Measurements from ENCODE around the gene PTGES. TPM values are rescaled to one million over a fixed set of nuclear protein-coding genes. Genes with fewer than 3 reads are reported as not detected.
"Not testable (repeated sequence)": the region's sequence is repeated elsewhere in the genome, so short reads cannot be mapped to it uniquely, and the experiment has no call there.

The PTGES gene
- total RNA-seq, 2 experiments from 2014 or later: 0.20 to 0.21 TPM

DNA sequence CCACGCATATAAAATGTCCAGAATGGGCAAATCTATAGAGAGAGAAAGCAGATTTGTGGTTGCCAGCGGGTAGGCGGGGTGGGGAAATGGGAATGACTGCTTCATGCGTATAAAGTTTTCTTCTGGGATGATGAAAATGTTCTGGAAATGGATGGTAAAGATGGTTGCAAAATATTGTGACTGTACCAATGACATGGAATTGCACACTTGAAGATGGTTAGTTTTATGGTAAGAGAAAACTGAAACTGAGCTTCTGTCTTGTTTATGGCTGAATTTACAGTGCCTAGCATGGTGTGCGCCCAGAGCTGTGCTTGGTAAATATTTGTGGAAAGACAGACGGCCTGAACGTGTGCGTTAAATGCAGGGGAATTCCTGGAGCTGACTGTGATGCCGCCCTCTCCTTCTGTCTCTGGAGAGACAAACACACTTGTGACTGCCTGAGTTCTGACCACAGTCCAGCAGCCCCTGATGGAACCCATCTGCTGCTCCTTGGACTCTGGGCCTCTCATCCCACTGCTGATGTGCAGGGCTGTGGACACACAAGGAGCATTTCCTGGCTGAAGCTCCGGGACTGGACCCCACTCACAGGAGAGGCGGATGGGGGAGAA, 8.6 kb upstream of the PTGES start:
- peaks cover 9% of the 10 kb centered on the region for H3K4me1 Mint-ChIP-seq
- no peaks in the 10 kb centered on the region for H3K36me3 Mint-ChIP-seq
- H3K27me3 Mint-ChIP-seq: peaks cover 3% of the 10 kb centered on the region
- H3K27ac Mint-ChIP-seq: no peak overlapping the region
- DNase-seq: no peak
- H3K4me3 Mint-ChIP-seq: no peak overlapping the region
- H3K9me3 Mint-ChIP-seq: no peaks in the 10 kb centered on the region

DNA sequence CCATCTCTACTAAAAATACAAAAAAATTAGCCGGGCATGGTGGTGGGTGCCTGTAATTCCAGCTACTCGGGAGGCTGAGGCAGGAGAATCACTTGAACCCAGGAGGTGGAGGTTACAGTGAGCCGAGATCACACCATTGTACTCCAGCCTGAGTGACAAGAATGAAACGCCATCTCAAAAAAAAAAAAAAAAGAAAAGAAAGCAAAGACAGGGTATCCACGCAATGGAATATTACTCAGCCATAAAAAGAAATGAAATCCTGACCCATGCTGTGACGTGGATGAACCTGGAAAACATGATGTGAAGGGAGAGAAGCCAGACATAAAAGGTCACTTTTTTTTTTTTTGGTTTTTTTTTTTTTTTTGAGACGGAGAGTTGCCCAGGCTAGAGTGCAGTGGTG, 7.9 kb upstream of the PTGES start:
- not testable (repeated sequence) for H3K36me3 Mint-ChIP-seq, H3K27me3 Mint-ChIP-seq, H3K27ac Mint-ChIP-seq, H3K4me1 Mint-ChIP-seq, H3K9me3 Mint-ChIP-seq, H3K4me3 Mint-ChIP-seq, DNase-seq

DNA sequence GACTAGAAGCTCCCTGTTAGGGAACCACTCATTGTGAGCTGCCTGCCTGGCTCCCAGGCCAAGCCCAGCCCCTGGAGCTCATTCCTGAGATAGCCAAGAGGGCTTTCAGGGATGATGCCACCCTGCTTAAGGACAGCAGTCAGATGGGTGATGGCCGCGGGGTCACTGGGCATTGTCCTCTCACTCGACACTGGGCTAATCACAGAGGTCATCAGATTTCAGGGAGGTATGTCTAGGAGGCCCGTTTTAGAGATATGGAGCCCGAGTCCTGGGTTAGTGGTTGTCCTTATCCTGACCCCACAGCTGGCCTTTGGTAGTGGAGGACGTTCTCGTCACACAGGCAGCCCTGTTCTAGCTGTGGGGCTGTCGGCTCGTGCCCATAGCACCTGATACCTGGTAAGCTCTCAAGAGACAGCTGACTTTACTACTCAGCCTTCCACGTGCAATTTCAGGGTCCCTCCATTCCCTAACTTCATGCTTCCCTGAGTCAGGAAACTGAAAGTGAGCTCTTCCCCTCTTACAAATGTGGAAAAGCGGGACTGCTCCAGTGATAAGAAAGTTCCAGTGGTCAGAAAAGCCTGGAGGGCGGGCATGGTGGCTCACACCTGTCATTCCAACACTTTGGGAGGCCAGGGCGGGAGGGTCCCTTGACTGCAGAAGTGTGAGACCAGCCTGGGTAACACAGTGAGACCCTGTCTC, 7.1 kb upstream of the PTGES start:
- H3K4me3 Mint-ChIP-seq: no peak overlapping the region
- peaks cover 9% of the 10 kb centered on the region for H3K4me1 Mint-ChIP-seq
- peaks cover 3% of the 10 kb centered on the region for H3K27me3 Mint-ChIP-seq
- no peaks in the 10 kb centered on the region for H3K9me3 Mint-ChIP-seq
- no peak overlapping the region for H3K27ac Mint-ChIP-seq
- no peak for DNase-seq
- H3K36me3 Mint-ChIP-seq: no peaks in the 10 kb centered on the region

DNA sequence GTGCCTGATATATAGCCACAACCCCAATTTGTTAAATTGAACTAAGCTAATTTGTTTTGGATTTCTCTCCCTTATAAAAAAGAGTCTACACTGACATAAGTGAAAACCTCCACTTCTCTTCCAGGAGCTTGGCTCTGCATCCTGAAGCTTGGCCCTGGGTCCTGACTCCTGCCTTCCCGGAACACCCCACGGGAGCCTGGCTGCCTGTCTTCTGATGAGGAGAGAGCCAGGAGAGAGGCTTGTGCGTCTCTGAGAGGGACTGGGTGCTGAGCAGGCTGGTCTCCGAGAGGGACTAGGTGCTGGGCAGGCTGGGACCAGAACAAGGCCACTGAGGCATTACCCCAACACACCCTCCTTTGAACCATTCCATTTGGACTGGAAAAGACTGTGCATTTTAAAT, 6.5 kb upstream of the PTGES start:
- Mint-ChIP-seq H3K27me3 (peaks cover 3% of the 10 kb centered on the region), H3K27ac (no peak overlapping the region), H3K4me3 (no peak overlapping the region), H3K9me3 (no peaks in the 10 kb centered on the region), H3K4me1 (peaks cover 9% of the 10 kb centered on the region), H3K36me3 (no peaks in the 10 kb centered on the region)
- DNase-seq: no peak

DNA sequence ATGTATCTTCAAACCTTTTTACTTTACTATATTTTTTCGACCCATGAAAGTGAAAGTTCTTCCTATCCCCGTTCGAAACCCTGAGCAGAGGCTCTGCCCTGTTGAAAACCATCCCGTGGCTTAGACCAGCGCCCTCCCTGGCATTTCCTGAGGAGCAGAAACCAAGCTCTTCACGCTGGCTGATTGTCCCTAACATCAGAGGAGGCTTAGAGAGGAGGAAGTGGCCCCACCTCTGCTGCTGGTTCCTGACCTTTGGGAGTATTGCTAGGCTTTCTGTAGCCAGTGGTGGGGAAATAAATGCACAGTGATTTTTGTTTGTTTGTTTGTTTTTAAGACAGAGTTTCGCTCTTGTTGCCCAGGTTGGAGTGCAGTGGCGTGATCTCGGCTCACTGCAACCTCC, 4.2 kb upstream of the PTGES start:
- Mint-ChIP-seq H3K36me3 (no peaks in the 10 kb centered on the region), H3K27ac (no peak overlapping the region), H3K9me3 (no peaks in the 10 kb centered on the region), H3K27me3 (peaks cover 16% of the 10 kb centered on the region), H3K4me1 (peaks cover 18% of the 10 kb centered on the region), H3K4me3 (no peak overlapping the region)
- no peak for DNase-seq

DNA sequence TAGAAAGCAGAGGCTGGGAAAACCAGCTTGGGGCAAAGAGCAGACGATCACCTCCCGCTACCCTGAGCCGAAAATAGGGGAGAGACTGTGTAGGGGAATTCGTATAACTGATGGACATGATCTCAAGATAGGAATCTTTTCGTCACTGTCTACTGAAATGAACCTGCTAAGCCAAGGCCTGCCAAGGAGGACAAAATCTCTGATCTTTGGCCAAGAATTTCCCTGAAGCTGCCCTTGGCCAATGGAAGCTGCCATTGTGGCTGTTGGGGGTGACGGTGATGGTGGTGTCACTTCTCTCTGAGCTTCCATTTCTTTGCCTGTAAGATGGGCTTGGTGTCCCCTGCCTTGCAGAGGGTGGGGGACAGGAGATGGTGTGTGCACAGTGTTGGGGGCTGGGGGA, 3.3 kb upstream of the PTGES start:
- H3K4me1 Mint-ChIP-seq: peaks cover 18% of the 10 kb centered on the region
- H3K9me3 Mint-ChIP-seq: no peaks in the 10 kb centered on the region
- no peaks in the 10 kb centered on the region for H3K36me3 Mint-ChIP-seq
- peaks cover 16% of the 10 kb centered on the region for H3K27me3 Mint-ChIP-seq
- H3K27ac Mint-ChIP-seq: no peak overlapping the region
- no peak for DNase-seq
- no peak overlapping the region for H3K4me3 Mint-ChIP-seq

DNA sequence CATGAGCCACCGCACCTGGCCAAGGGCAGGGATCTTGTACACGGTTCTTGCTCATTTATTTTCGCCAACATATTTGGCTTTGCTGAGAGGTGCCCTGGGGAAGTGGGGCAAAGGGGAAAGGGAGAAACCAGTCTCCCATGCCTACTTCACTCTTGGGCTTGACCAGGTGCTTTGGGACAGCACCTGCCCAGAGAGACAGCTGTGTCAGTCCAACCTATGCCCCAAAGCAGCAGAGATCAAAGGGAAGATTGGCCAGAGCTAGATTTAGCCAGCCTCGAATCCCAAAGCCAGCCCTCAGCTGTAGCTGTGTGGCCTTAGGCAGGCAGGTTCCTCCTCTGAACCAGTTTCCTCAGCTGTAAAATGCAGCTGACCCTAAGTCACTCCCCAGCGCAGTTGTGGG, 2.3 kb upstream of the PTGES start:
- peaks cover 16% of the 10 kb centered on the region for H3K27me3 Mint-ChIP-seq
- H3K36me3 Mint-ChIP-seq: no peaks in the 10 kb centered on the region
- peaks cover 18% of the 10 kb centered on the region for H3K4me1 Mint-ChIP-seq
- no peak overlapping the region for H3K4me3 Mint-ChIP-seq
- H3K27ac Mint-ChIP-seq: no peak overlapping the region
- no peaks in the 10 kb centered on the region for H3K9me3 Mint-ChIP-seq
- DNase-seq: no peak

DNA sequence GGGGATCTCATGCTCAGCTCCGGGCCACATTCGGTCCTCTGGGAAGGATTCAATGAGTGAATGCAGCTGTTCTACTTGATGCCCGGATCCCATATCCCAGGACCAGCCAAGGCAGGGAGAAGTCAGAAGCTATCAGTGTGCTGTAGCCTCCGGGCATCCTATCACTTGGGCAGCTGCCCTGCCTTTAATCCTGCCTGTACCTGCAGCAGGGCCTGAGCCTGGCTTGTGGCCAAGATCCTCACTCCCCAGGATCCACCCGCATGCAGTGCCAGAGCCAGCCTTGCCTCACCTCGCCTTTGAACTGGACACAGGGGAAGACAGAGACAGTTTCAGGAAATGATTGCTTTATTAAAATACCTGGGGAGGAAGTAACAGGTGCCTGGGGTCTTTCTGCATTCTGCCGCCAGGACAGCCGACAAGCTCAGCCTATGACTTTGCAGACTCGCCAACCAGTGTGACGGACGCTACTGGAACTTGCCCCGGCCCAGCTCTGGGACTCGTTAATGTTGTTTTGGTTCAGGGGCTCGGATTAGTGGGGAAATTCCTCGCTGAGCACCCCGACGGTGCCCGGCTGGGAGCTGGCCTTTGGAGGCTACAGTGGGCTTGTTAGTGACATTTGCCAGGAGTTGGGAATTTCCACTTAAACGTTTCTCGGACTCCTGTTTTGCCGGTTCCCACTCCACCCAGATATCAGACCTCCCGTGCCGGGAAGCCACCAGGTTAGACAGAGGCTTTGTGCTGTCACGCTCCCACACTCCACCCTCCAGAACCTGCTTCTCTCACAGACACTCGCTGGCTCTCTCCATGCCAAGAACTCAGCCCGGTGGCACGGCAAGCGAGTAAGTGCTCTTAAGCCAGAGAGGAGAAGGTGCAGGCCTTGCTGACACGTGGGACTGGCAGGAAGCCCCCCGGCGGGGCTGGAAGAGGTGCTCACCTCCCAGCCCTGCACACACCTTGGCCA, 721 bp downstream of the PTGES start:
- DNase-seq: no peak
- Mint-ChIP-seq H3K9me3 (no peaks in the 10 kb centered on the region), H3K27ac (no peak overlapping the region), H3K36me3 (no peaks in the 10 kb centered on the region), H3K4me3 (no peak overlapping the region), H3K27me3 (peaks cover 13% of the 10 kb centered on the region), H3K4me1 (peaks cover 13% of the 10 kb centered on the region)

DNA sequence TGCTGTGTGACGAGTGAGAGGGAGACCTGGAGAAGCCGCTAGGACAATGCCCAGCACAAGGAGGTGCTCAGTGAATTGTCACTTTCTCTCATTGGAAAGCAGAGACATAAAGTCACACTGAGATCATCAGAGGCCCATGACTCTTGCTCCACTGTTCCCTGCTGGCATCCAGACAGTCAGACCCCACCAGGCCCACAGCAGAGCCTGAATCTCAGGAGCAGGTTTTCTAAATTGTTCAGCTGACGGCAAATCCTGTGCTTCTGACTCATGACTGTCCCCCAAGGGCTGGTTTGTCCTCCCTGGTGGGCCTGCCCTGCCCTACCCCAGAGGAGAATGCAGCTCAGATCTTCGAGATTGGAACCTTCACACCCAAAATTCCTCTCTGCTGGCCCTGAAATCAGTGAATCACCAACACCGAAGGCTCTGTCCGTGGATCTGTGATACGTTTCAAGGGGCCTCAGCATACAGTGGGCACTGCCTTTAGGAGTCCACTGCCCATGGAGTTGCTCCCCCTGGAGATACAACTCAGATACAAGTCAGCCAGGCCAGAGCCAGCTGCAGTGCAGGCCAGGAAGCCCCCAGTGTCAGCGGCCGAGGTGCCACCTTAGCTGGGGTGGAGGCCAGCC, 2.7 kb downstream of the PTGES start:
- no peaks in the 10 kb centered on the region for H3K36me3 Mint-ChIP-seq
- H3K27ac Mint-ChIP-seq: no peak overlapping the region
- no peaks in the 10 kb centered on the region for H3K9me3 Mint-ChIP-seq
- H3K4me3 Mint-ChIP-seq: no peak overlapping the region
- peaks cover 13% of the 10 kb centered on the region for H3K27me3 Mint-ChIP-seq
- no peak for DNase-seq
- H3K4me1 Mint-ChIP-seq: peaks cover 11% of the 10 kb centered on the region

DNA sequence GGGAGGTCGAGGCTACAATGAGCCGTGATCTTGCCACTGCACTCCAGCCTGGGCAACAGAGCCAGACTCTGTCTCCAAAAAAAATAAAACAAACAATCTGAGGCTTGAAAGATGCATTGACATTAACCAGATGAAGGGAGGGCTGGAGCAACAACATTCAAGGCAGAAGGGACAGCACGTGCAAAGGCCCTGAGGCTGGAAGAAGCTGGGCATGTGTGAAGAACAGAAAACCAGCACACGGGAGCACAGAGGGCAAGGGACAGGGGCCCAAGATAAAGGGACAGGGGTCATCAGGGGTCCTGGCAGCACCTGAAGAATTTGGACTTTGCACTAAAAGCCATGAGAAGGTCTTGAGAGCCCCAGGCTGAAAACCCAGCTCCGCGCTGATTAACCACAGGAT, 3.3 kb downstream of the PTGES start:
- H3K27ac Mint-ChIP-seq: no peak overlapping the region
- peaks cover 11% of the 10 kb centered on the region for H3K4me1 Mint-ChIP-seq
- no peaks in the 10 kb centered on the region for H3K9me3 Mint-ChIP-seq
- no peak overlapping the region for H3K4me3 Mint-ChIP-seq
- DNase-seq: no peak
- H3K27me3 Mint-ChIP-seq: peaks cover 13% of the 10 kb centered on the region
- H3K36me3 Mint-ChIP-seq: no peaks in the 10 kb centered on the region

DNA sequence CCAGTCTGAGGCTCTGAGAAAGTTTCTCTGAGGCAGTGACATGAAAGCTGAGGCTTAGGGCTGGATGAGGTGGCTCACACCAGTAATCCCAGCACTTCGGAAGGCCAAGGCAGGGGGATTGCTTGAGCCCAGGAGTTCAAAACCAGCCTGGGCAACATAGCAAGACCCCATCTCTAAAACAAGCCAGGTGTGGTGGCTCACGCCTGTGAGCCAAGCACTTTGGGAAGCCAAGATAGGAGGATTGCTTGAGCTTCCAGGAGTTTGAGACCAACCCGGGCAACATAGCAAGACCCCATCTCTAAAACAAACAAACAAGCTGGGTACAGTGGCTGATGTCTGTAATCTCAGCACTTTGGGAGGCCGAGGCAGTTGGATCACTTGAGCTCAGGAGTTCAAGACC, 3.8 kb downstream of the PTGES start:
- Mint-ChIP-seq H3K27me3 (peaks cover 12% of the 10 kb centered on the region), H3K4me1 (peaks cover 11% of the 10 kb centered on the region)
- not testable (repeated sequence) for H3K27ac Mint-ChIP-seq, DNase-seq, H3K36me3 Mint-ChIP-seq, H3K9me3 Mint-ChIP-seq, H3K4me3 Mint-ChIP-seq

DNA sequence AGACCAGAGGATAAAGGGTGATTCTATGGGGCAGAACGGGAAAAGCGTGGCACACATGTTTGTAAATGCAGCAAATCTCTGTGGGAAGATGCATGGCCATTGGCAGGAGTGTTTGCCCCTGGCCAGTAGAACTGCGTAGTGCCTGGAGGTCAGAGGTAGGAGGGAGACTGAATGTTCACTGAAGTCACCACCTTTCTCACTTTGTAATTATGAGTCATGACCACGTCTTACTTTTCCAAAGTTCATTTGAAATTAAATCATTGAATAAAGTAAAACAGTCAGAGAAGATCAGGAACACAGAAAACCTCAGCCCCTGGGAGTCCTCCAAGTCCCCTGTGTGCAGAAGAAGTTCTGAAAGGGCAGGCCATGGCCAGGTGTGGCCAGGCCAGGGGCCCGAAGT, 4.6 kb downstream of the PTGES start:
- DNase-seq: no peak
- H3K4me3 Mint-ChIP-seq: no peak overlapping the region
- H3K4me1 Mint-ChIP-seq: peaks cover 11% of the 10 kb centered on the region
- H3K27me3 Mint-ChIP-seq: peaks cover 8% of the 10 kb centered on the region
- no peaks in the 10 kb centered on the region for H3K9me3 Mint-ChIP-seq
- no peaks in the 10 kb centered on the region for H3K36me3 Mint-ChIP-seq
- H3K27ac Mint-ChIP-seq: no peak overlapping the region

DNA sequence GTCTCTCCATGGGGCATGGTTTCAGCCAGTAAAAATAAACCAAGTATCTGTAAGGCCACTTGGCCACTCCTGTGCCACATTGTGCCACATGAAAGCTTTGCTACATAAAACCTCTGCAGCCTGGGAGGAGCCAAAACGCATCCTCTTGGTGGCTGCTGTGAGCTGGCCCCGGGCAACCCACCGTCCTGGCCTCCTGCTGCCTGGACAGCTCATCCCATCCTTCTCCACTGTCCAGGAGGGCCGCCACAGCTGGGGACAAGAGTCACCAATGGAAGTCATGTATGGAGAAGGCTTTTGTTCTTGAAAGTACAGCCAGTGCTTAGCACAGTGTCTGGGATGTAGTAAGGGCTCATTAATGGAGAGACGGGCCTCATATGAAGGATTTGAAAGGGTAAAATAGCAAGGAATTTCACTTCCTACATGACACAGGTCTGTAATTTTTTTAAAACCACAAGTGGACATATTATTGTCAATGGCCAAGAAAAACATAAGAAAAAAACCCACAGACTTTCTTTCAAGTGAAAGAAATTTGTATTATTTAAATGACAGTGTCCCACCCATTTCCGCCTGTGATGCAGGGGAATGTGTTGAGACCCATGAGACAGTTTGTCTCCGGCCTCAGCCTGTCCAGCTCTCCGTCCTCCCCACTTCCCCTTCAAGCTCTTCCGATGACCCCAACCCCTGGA, 6.6 kb downstream of the PTGES start:
- Mint-ChIP-seq H3K4me3 (no peak overlapping the region), H3K27ac (no peak overlapping the region), H3K4me1 (peaks cover 2% of the 10 kb centered on the region), H3K36me3 (no peaks in the 10 kb centered on the region), H3K9me3 (no peaks in the 10 kb centered on the region), H3K27me3 (no peaks in the 10 kb centered on the region)
- DNase-seq: no peak

DNA sequence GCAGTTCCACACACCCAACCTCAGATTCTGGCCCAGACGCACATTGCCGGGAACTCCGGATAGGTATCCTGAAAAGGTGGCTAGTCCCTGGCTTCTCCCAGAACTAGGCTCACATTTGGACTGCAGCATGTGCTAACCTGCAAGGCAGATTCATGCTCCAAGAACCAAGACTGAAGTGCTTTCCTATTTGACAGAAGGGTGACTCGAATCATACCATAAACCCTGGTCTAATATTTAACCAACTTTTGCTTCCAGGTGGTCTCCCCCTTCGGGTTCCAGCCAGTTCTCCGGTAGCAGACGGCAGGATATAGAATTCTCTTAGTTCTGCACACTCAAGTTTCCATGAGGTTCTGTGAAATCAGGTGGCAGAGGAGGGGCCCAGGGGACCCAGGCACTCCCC, 7.6 kb downstream of the PTGES start:
- no peaks in the 10 kb centered on the region for H3K36me3 Mint-ChIP-seq

More for the DNA sequence above, 7.6 kb downstream of the PTGES start:
- no peaks in the 10 kb centered on the region for H3K9me3 Mint-ChIP-seq
- no peak overlapping the region for H3K27ac Mint-ChIP-seq
- H3K4me3 Mint-ChIP-seq: no peak overlapping the region
- peaks cover 2% of the 10 kb centered on the region for H3K4me1 Mint-ChIP-seq
- H3K27me3 Mint-ChIP-seq: no peaks in the 10 kb centered on the region
- DNase-seq: no peak
